Endothelial cell of umbilical vein (primary cell): Measurements from ENCODE around the gene MEPCE. TPM values are rescaled to one million over a fixed set of nuclear protein-coding genes. Genes with fewer than 3 reads are reported as not detected.

Experiments
- BruUV-seq: library from RNA; stranded (reverse); fragments of 400-500 nt; replicated peaks from 2 replicates; lab custom pipeline; 2021; lab: Mats Ljungman, UMichigan
- CTCF ChIA-PET: fragments of 300-600, 350-600 bp; sonication (Branson Sonifier 250); formaldehyde crosslinking; loops from one replicate; lab custom pipeline; 2021; ENCODE audit warnings: antibody characterized with exemption, inconsistent platforms; lab: Charles Lee
- POLR2A ChIA-PET: fragments of 300-600, 350-600 bp; sonication (Branson Sonifier 250); formaldehyde crosslinking; loops from one replicate; lab custom pipeline; 2021; ENCODE audit warnings: antibody characterized with exemption, inconsistent platforms; lab: Charles Lee
- DNase-seq: peaks from one replicate; pipeline ENCODE4 v3.0.0-alpha.2; 2011; ENCODE audit warnings: low read depth, low spot score
- FAIRE-seq: peaks from 2 replicates; lab custom pipeline; 2011; peaks lifted over from hg19 to GRCh38; lab: Jason Lieb, UNC
- H2AFZ ChIP-seq: 2 replicates; pipeline ENCODE4 v1.6.0; 2012; ENCODE audit warnings: low read depth, low read length, control low read depth, inconsistent platforms
- H3K27ac ChIP-seq: 2 replicates; pipeline ENCODE4 v1.5.1; 2011; ENCODE audit warnings: low read depth, mild to moderate bottlenecking, control low read depth, low read length, moderate library complexity; ENCODE audit not compliant: insufficient read depth
- H3K27me3 ChIP-seq, 2 experiments: 2 replicates each; pipeline versions ENCODE4 v1.6.0 to v1.6.1; 2011; ENCODE audit warnings: low read length in 2 of 2, mixed read lengths in 1 of 2; ENCODE audit not compliant: control insufficient read depth in 2 of 2, insufficient read depth in 2 of 2
- H3K36me3 ChIP-seq, 2 experiments: 2 replicates in 1 of 2; 3 replicates in 1 of 2; pipeline ENCODE4 v1.5.1; 2011; ENCODE audit warnings: low read length in 2 of 2, mild to moderate bottlenecking in 1 of 2, moderate library complexity in 1 of 2; ENCODE audit not compliant: control insufficient read depth in 2 of 2, insufficient read depth in 2 of 2; ENCODE audit errors: extremely low read depth in 1 of 2
- H3K4me1 ChIP-seq: 3 replicates; pipeline ENCODE4 v1.5.1; 2011; ENCODE audit warnings: mild to moderate bottlenecking, low read length; ENCODE audit not compliant: control insufficient read depth, insufficient read depth; ENCODE audit errors: extremely low read depth
- H3K4me2 ChIP-seq: 2 replicates; pipeline ENCODE4 v1.6.1; 2011; ENCODE audit warnings: low read length, control low read depth, mixed read lengths; ENCODE audit not compliant: insufficient read depth
- H3K4me3 ChIP-seq, 3 experiments: fragments of 200-600 bp in 1 of 3; sonication (generic), shearing (Covaris generic) in 1 of 3; replicated peaks in 1 of 3; 2 replicates each; pipeline ENCODE4 v1.5.1; 2011 to 2016; ENCODE audit warnings: control low read depth in 3 of 3, low read length in 3 of 3, mild to moderate bottlenecking in 2 of 3, inconsistent platforms in 1 of 3, low read depth in 1 of 3, moderate library complexity in 1 of 3; ENCODE audit not compliant: insufficient read depth in 1 of 3
- H3K79me2 ChIP-seq: 2 replicates; pipeline ENCODE4 v1.6.0; 2012; ENCODE audit warnings: low read length, inconsistent platforms; ENCODE audit not compliant: control insufficient read depth, insufficient read depth
- H3K9ac ChIP-seq: replicated peaks from 2 replicates; pipeline ENCODE3; 2011; ENCODE audit warnings: low read length, control low read depth; ENCODE audit not compliant: insufficient read depth; ENCODE audit errors: extremely low read depth
- H3K9me1 ChIP-seq: replicated peaks from 3 replicates; pipeline ENCODE4 v1.6.0; 2011; ENCODE audit warnings: mild to moderate bottlenecking, low read length; ENCODE audit not compliant: control insufficient read depth, insufficient read depth; ENCODE audit errors: extremely low read depth
- H3K9me3 ChIP-seq: replicated peaks from 2 replicates; pipeline ENCODE4 v1.5.1; 2012; ENCODE audit warnings: low read length, inconsistent platforms; ENCODE audit not compliant: control insufficient read depth, insufficient read depth
- H4K20me1 ChIP-seq: replicated peaks from 2 replicates; pipeline ENCODE3; 2011; ENCODE audit warnings: mild to moderate bottlenecking, low read length; ENCODE audit not compliant: control insufficient read depth, insufficient read depth; ENCODE audit errors: extremely low read depth
- EZH2 ChIP-seq: IDR thresholded peaks from 2 replicates; pipeline ENCODE4 v1.6.1; 2012; ENCODE audit warnings: borderline replicate concordance, low read depth, mild to moderate bottlenecking, moderate library complexity, low read length, inconsistent platforms; ENCODE audit not compliant: severe bottlenecking
- FOS ChIP-seq: IDR thresholded peaks from 2 replicates; pipeline ENCODE4 v1.6.1; 2011; ENCODE audit warnings: mild to moderate bottlenecking, low read length, moderate library complexity, borderline replicate concordance; ENCODE audit not compliant: insufficient read depth
- GATA2 ChIP-seq: IDR thresholded peaks from 2 replicates; pipeline ENCODE4 v1.7.0; 2011; ENCODE audit warnings: low read depth, mild to moderate bottlenecking, moderate library complexity, mixed read lengths, low read length; ENCODE audit not compliant: insufficient read length, insufficient read depth
- JUN ChIP-seq: IDR thresholded peaks from 2 replicates; pipeline ENCODE4 v1.6.1; 2011; ENCODE audit warnings: borderline replicate concordance, low read depth; ENCODE audit not compliant: insufficient read length, insufficient read depth
- MYC ChIP-seq: IDR thresholded peaks from one replicate; pipeline ENCODE4 v1.6.1; 2011; ENCODE audit warnings: mild to moderate bottlenecking, low read depth, low read length
- POLR2A ChIP-seq: IDR thresholded peaks from 2 replicates; pipeline ENCODE4 v1.6.1; 2012; ENCODE audit warnings: low read depth, mild to moderate bottlenecking, control low read depth, low read length
- POLR2AphosphoS5 ChIP-seq: IDR thresholded peaks from 2 replicates; pipeline ENCODE4 v1.6.1; 2012; ENCODE audit warnings: low read depth, mild to moderate bottlenecking, control low read depth, low read length, moderate library complexity; ENCODE audit not compliant: insufficient read depth
- dilution Hi-C: fragments of 300-500 bp; cut with MboI; formaldehyde crosslinking; loops from one replicate; pipeline ENCODE4 v1.15.0; 2019; ENCODE audit warnings: low sequenced_read_pairs; ENCODE audit not compliant: extremely low pct_ligation_motif_present
- intact Hi-C: fragments of 100-400 bp; cut with micrococcal nuclease; formaldehyde crosslinking; loops from one replicate; pipeline ENCODE4 v1.10.0; 2022
- polyA plus RNA-seq, 4 experiments: library from polyadenylated mRNA; depleted of rRNA in 3 of 4; stranded (reverse) in 3 of 4; unstranded in 1 of 4; fragments of >200 nt; gene quantifications; 2 replicates each; pipeline versions ENCODE4 v1.2.1 to v1.2.3, GENCODE V29; 2011 to 2012; ENCODE audit warnings: missing spikeins in 1 of 4
- total RNA-seq: library from RNA; stranded (reverse); gene quantifications from 2 replicates; pipeline ENCODE4 v1.2.3, GENCODE V29; 2021
- TF ChIP-seq, protein P1 (sequence below): IDR thresholded peaks from 2 replicates; pipeline ENCODE4 v1.6.1; 2011; ENCODE audit not compliant: insufficient read depth, insufficient read length
- TF ChIP-seq, protein P2 (sequence below), 2 donors: IDR thresholded peaks; 1 replicate in 1 of 2; 2 replicates in 1 of 2; pipeline ENCODE4 v1.5.1; 2011; ENCODE audit warnings: low read length in 2 of 2, mild to moderate bottlenecking in 2 of 2, moderate library complexity in 2 of 2, control low read depth in 1 of 2, inconsistent platforms in 1 of 2, low read depth in 1 of 2; ENCODE audit not compliant: insufficient read depth in 1 of 2; ENCODE audit errors: extremely low read depth in 1 of 2

Gene MEPCE
- total and polyA plus RNA-seq, 2 donors (not counting 3 experiments of a cell fraction or from before 2014, with no cell fraction given), result 23.3 to 45.8 TPM

DNA sequence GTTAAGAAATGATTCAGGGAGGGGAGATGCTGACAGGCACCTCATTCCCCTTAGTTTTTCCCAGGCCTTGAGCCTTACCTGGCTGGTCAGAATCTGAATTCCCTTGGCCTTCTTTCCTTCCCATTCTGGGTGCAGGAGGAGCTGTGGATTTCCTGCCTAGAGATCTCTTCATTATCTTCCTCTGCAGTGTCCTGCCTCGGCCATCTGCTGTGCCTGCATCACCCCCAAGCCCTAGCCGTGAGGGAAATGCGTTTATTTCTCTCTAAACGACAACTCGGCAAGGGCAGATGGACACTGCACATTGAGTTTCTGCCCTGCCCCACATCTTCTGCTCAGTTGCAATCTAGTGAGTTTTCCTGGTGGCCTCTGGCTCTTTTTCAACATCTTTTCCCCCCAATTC lies 27.8 kb upstream of the MEPCE start:
- Histone ChIP-seq H4K20me1 (no peaks in the 10 kb centered on the region), H3K9ac (no peak overlapping the region), H3K9me3 (no peaks in the 10 kb centered on the region), H3K36me3 (no peaks in the 10 kb centered on the region), H3K79me2 (no peaks in the 10 kb centered on the region), H2AFZ (no peak overlapping the region), H3K9me1 (no peaks in the 10 kb centered on the region), H3K4me1 (no peaks in the 10 kb centered on the region), H3K27ac (no peak overlapping the region), H3K27me3 (peaks cover 6 to 14% of the 10 kb centered on the region in 2 experiments), H3K4me3 (no peak overlapping the region), H3K4me2 (no peak overlapping the region)
- no TSS peak for BruUV-seq
- TF ChIP-seq FOS (no peak), POLR2A (no peak), POLR2AphosphoS5 (no peak), JUN (no peak), EZH2 (no peak), GATA2 (no peak), MYC (no peak)
- TF ChIP-seq, protein P1, sequence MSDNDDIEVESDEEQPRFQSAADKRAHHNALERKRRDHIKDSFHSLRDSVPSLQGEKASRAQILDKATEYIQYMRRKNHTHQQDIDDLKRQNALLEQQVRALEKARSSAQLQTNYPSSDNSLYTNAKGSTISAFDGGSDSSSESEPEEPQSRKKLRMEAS, result no peak
- TF ChIP-seq, protein P2, sequence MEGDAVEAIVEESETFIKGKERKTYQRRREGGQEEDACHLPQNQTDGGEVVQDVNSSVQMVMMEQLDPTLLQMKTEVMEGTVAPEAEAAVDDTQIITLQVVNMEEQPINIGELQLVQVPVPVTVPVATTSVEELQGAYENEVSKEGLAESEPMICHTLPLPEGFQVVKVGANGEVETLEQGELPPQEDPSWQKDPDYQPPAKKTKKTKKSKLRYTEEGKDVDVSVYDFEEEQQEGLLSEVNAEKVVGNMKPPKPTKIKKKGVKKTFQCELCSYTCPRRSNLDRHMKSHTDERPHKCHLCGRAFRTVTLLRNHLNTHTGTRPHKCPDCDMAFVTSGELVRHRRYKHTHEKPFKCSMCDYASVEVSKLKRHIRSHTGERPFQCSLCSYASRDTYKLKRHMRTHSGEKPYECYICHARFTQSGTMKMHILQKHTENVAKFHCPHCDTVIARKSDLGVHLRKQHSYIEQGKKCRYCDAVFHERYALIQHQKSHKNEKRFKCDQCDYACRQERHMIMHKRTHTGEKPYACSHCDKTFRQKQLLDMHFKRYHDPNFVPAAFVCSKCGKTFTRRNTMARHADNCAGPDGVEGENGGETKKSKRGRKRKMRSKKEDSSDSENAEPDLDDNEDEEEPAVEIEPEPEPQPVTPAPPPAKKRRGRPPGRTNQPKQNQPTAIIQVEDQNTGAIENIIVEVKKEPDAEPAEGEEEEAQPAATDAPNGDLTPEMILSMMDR (IDR thresholded peaks at IDR 0.05; ENCODE audit: extremely low read depth in 1 of 2, insufficient read depth in 1 of 2, low read depth in 1 of 2, low read length in 2 of 2), result no peak
- FAIRE-seq (no peak), DNase-seq (no peak)
- ChIA-PET POLR2A (interaction anchor here (1.4 kb wide), 1 partner anchor 27 kb away, joined by 3 read pairs; the partner anchor contains the start of genes MEPCE and ZCWPW1), CTCF (no interaction called here)
- intact Hi-C loops, result no loop called here
- dilution Hi-C loops, result no loop called here
